GM19238 (cell line): Measurements from ENCODE around the gene SKI.
"Not testable (repeated sequence)": the region's sequence is repeated elsewhere in the genome, so short reads cannot be mapped to it uniquely, and the experiment has no call there.

Experiments
- DNase-seq: peaks from one replicate; pipeline ENCODE4 v3.0.0; 2011; ENCODE audit warnings: low spot score; ENCODE audit not compliant: insufficient read length

Gene SKI

GRCh38 chr1:2259668-2260402 lies 31.7 kb downstream of the SKI start:
- DNase-seq = no peak

- not testable (repeated sequence) for DNase-seq
These were observed 32.4 kb downstream of the SKI start for GRCh38 chr1:2260470-2260869.

- no peak for DNase-seq
These were observed 32.8 kb downstream of the SKI start for GRCh38 chr1:2260917-2261316.

- DNase-seq = not testable (repeated sequence)
These were observed 33.6 kb downstream of the SKI start for GRCh38 chr1:2261476-2262395.

GRCh38 chr1:2266301-2266975 lies 38.3 kb downstream of the SKI start:
- DNase-seq = no peak

- no peak for DNase-seq
These were observed 39.1 kb downstream of the SKI start for GRCh38 chr1:2267051-2267830.

- no peak for DNase-seq
These were observed 39.7 kb downstream of the SKI start for GRCh38 chr1:2267862-2268261.

GRCh38 chr1:2268285-2269056 lies 40.4 kb downstream of the SKI start:
- no peak for DNase-seq

GRCh38 chr1:2269193-2269921 lies 41.2 kb downstream of the SKI start:
- no peak for DNase-seq

- DNase-seq = no peak
These were observed 41.8 kb downstream of the SKI start for GRCh38 chr1:2269922-2270259.

- no peak for DNase-seq
These were observed 42.4 kb downstream of the SKI start for GRCh38 chr1:2270260-2271100.

- DNase-seq = no peak
These were observed 43.1 kb downstream of the SKI start for GRCh38 chr1:2271211-2271721.

- DNase-seq = no peak
These were observed 43.9 kb downstream of the SKI start for GRCh38 chr1:2271841-2272655.

- no peak for DNase-seq
These were observed 44.7 kb downstream of the SKI start for GRCh38 chr1:2272686-2273400.

- no peak for DNase-seq
These were observed 45.4 kb downstream of the SKI start for GRCh38 chr1:2273401-2274090.

GRCh38 chr1:2274231-2274928 lies 46.3 kb downstream of the SKI start:
- DNase-seq = no peak
